ENCODE data around the gene PCYOX1L.

GRCh38 chr5:149360272-149360671 is 2.4 kb downstream of the PCYOX1L start:
- TF ChIP-seq POLR2AphosphoS5 (IDR thresholded peaks at IDR 0.05; ENCODE audit: low read depth, low read length) (no peak), CTCF (IDR thresholded peaks at IDR 0.05 in 2 of 3, conservative IDR thresholded peaks at IDR 0.05 in 1 of 3; ENCODE audit: borderline replicate concordance in 1 of 3, insufficient read depth in 1 of 3, low read depth in 2 of 3, low read length in 2 of 3) (no peak), RAD21 (IDR thresholded peaks at IDR 0.05; ENCODE audit: low read depth) (no peak), FOSL1 (IDR thresholded peaks at IDR 0.05; ENCODE audit: low read depth) (no peak), ZNF274 (IDR thresholded peaks at IDR 0.05; ENCODE audit: low read depth, low read length) (no peak)
